ENCODE results near the gene SERPINB10.

GRCh38 chr18:63947051-63947790 is 39.5 kb downstream of the SERPINB10 start:
- TF ChIP-seq, protein P1, sequence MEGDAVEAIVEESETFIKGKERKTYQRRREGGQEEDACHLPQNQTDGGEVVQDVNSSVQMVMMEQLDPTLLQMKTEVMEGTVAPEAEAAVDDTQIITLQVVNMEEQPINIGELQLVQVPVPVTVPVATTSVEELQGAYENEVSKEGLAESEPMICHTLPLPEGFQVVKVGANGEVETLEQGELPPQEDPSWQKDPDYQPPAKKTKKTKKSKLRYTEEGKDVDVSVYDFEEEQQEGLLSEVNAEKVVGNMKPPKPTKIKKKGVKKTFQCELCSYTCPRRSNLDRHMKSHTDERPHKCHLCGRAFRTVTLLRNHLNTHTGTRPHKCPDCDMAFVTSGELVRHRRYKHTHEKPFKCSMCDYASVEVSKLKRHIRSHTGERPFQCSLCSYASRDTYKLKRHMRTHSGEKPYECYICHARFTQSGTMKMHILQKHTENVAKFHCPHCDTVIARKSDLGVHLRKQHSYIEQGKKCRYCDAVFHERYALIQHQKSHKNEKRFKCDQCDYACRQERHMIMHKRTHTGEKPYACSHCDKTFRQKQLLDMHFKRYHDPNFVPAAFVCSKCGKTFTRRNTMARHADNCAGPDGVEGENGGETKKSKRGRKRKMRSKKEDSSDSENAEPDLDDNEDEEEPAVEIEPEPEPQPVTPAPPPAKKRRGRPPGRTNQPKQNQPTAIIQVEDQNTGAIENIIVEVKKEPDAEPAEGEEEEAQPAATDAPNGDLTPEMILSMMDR (conservative IDR thresholded peaks at IDR 0.05; ENCODE audit: low read length): no peak
- TF ChIP-seq EZH2phosphoT487 (IDR thresholded peaks at IDR 0.05; ENCODE audit: borderline replicate concordance): no peak
